Body of pancreas (tissue), 4 donors: Measurements from ENCODE around the gene CD209.

Experiments used
- CTCF ChIP-seq, 7 experiments: fragments of 450-650 bp in 4 of 7; fragments of 200-600 bp in 3 of 7; sonication (generic) in 3 of 7; IDR thresholded peaks; one replicate each; pipeline ENCODE4 v1.5.1; 2016 to 2019; ENCODE audit warnings: antibody characterized with exemption in 7 of 7
- POLR2A ChIP-seq, 3 donors: fragments of 450-650 bp; IDR thresholded peaks; one replicate each; pipeline ENCODE4 v1.6.1; 2016; ENCODE audit warnings: antibody characterized with exemption in 3 of 3, mild to moderate bottlenecking in 2 of 3

- TF ChIP-seq CTCF (IDR thresholded peaks at IDR 0.05) (no peak), POLR2A (IDR thresholded peaks at IDR 0.05) (no peak)
Observed at GRCh38 chr19:7792281-7792680, 44.9 kb upstream of the CD209 start.
